BLaER1 treated with 17β-estradiol and CSF1 and Interleukin-3, amounts not matched to agents 10 nM and 100 nM (cell line): ENCODE data around the gene CCDC63.
A peak's percentile ranks its signal among the peaks of the same experiment; 100 is the strongest.

ENCODE experiments used
- H3K27ac ChIP-seq, 11 experiments: shearing (Covaris generic); formaldehyde crosslinking; 2 replicates each; pipeline ENCODE4 v1.8.1; 2022
- H3K27me3 ChIP-seq, 11 experiments: shearing (Covaris generic); formaldehyde crosslinking; 2 replicates each; pipeline ENCODE4 v1.8.1; 2022
- H3K36me3 ChIP-seq, 11 experiments: shearing (Covaris generic); formaldehyde crosslinking; 2 replicates each; pipeline ENCODE4 v1.8.1; 2022
- H3K4me1 ChIP-seq, 10 experiments: shearing (Covaris generic); formaldehyde crosslinking; 2 replicates each; pipeline ENCODE4 v1.8.1; 2022
- H3K4me2 ChIP-seq, 11 experiments: shearing (Covaris generic); formaldehyde crosslinking; 2 replicates each; pipeline ENCODE4 v1.8.1; 2022
- H3K4me3 ChIP-seq, 10 experiments: shearing (Covaris generic); formaldehyde crosslinking; 2 replicates each; pipeline ENCODE4 v1.8.1; 2022
- H3K9ac ChIP-seq, 11 experiments: shearing (Covaris generic); formaldehyde crosslinking; 2 replicates each; pipeline ENCODE4 v1.8.1; 2022
- H3K9me3 ChIP-seq, 11 experiments: shearing (Covaris generic); formaldehyde crosslinking; replicated peaks in 1 of 11; 2 replicates each; pipeline ENCODE4 v1.8.1; 2022
- H4K20me1 ChIP-seq, 11 experiments: shearing (Covaris generic); formaldehyde crosslinking; 2 replicates each; pipeline ENCODE4 v1.8.1; 2022
- Cebpa-rat ChIP-seq, 11 experiments: shearing (Covaris generic); IDR thresholded peaks; 2 replicates each; pipeline ENCODE4 v1.8.1; 2022

The CCDC63 gene

GRCh38 chr12:110916295-110916875, 69.6 kb downstream of the CCDC63 start:
- no peak overlapping the region for H3K4me3 ChIP-seq
- H3K4me1 ChIP-seq = peaks cover 0 to 41% (median 12%) of the 10 kb centered on the region in 10 experiments; a peak in 16 of 20 replicates
- H3K27ac ChIP-seq = no peak overlapping the region
- H3K4me2 ChIP-seq = peak overlapping the region in 5 of 11 experiments; percentile 20 to 50 (median 32); a peak in 6 of 22 replicates
- no peaks in the 10 kb centered on the region for H4K20me1 ChIP-seq
- H3K36me3 ChIP-seq = no peaks in the 10 kb centered on the region
- no peaks in the 10 kb centered on the region for H3K27me3 ChIP-seq
- no peak overlapping the region for H3K9ac ChIP-seq
- H3K9me3 ChIP-seq = 0 out of 22 replicates have a peak, but pooled peaks cover 0 to 4% (median 0%) of the 10 kb centered on the region in 11 experiments
- TF ChIP-seq Cebpa-rat (IDR thresholded peaks at IDR 0.05) = peak in 1 of 11 experiments; percentile 44; a peak in 2 of 22 replicates

DNA sequence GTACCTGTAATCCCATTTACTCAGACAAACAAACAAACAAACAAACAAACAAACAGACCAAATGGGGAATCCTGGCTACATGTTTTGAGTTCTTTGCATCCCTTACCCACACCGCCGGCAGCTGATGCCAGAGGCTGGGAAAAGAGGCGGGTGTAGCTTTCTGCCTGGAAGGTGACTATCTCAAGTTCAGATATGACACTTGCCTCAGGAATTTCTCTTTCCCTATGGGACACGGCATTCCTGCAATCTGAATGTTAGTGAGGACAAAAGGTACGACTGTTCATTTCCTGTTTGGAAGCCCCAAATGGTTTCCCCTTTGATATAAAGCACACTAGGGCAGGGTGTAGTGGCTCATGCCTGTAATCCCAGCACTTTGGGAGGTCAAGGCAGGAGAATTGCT, 70.7 kb downstream of the CCDC63 start:
- Histone ChIP-seq H3K9me3 (0 out of 22 replicates have a peak, but pooled peaks cover 0 to 4% (median 0%) of the 10 kb centered on the region in 11 experiments), H3K9ac (0 out of 22 replicates have a peak overlapping the region, but pooled peaks of 1 of the 11 experiments have one; percentile 19), H3K4me1 (peaks cover 0 to 41% (median 12%) of the 10 kb centered on the region in 10 experiments; a peak in 16 of 20 replicates), H3K4me2 (peak overlapping the region in 2 of 11 experiments; percentile 32 to 50; a peak in 2 of 22 replicates), H3K4me3 (no peak overlapping the region), H3K36me3 (no peaks in the 10 kb centered on the region), H4K20me1 (no peaks in the 10 kb centered on the region), H3K27me3 (no peaks in the 10 kb centered on the region), H3K27ac (no peak overlapping the region)
- TF ChIP-seq Cebpa-rat (IDR thresholded peaks at IDR 0.05) = no peak

- Histone ChIP-seq H3K9me3 (0 out of 22 replicates have a peak, but pooled peaks cover 0 to 4% (median 0%) of the 10 kb centered on the region in 11 experiments), H3K9ac (no peak overlapping the region), H3K4me1 (peaks cover 0 to 39% (median 11%) of the 10 kb centered on the region in 10 experiments; a peak in 16 of 20 replicates), H3K36me3 (no peaks in the 10 kb centered on the region), H4K20me1 (no peaks in the 10 kb centered on the region), H3K4me3 (no peak overlapping the region), H3K27ac (no peak overlapping the region), H3K27me3 (no peaks in the 10 kb centered on the region), H3K4me2 (peak overlapping the region in 2 of 11 experiments; percentile 5 to 6; a peak in 2 of 22 replicates)
- TF ChIP-seq Cebpa-rat (IDR thresholded peaks at IDR 0.05) = no peak
These were observed 71.2 kb downstream of the CCDC63 start for GRCh38 chr12:110917961-110918360.

DNA sequence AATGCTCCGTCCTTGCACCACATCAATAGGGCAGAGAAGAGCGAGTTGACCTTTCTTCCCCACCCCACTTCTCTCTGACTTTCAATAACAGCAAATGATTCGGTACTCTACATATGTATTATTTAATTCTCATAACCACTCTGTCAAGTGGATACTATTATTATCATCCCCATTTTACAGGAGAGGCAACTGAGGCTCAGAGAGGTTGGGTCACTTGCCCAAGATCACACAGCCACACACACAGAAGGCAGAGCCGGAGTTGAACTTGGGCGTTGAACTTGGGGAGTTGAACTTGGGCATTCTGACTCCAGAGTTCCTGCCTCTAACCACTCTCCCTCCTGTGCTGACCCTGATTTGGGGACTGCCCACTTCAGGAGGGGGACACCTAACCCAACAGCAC, 72.9 kb downstream of the CCDC63 start:
- Histone ChIP-seq H3K9ac (no peak overlapping the region), H3K27me3 (no peaks in the 10 kb centered on the region), H3K4me3 (no peak overlapping the region), H3K27ac (no peak overlapping the region), H3K36me3 (no peaks in the 10 kb centered on the region), H3K9me3 (0 out of 22 replicates have a peak, but pooled peaks cover 0 to 4% (median 0%) of the 10 kb centered on the region in 11 experiments), H3K4me1 (peaks cover 0 to 29% (median 10%) of the 10 kb centered on the region in 10 experiments; a peak in 13 of 20 replicates), H4K20me1 (no peaks in the 10 kb centered on the region), H3K4me2 (no peak overlapping the region)
- no peak for TF ChIP-seq Cebpa-rat (IDR thresholded peaks at IDR 0.05)

- Histone ChIP-seq H3K36me3 (no peaks in the 10 kb centered on the region), H3K27me3 (no peaks in the 10 kb centered on the region), H3K9ac (no peak within 1 kb of the TSS), H3K27ac (no peak within 1 kb of the TSS), H3K4me3 (no peak within 1 kb of the TSS), H3K9me3 (0 out of 22 replicates have a peak, but pooled peaks cover 0 to 4% (median 0%) of the 10 kb centered on the region in 11 experiments), H4K20me1 (no peaks in the 10 kb centered on the region), H3K4me2 (no peak within 1 kb of the TSS), H3K4me1 (peaks cover 0 to 29% (median 10%) of the 10 kb centered on the region in 10 experiments; a peak in 13 of 20 replicates)
- no peak for TF ChIP-seq Cebpa-rat (IDR thresholded peaks at IDR 0.05)
These were observed 73.6 kb downstream of the CCDC63 start, which contains the start of gene MYL2 for GRCh38 chr12:110920324-110920910. Gene MYL2 (minus strand): TSS chr12:110920579. CDS start chr12:110920529, 50 bp downstream.

GRCh38 chr12:110921262-110921661, 74.5 kb downstream of the CCDC63 start:
- Histone ChIP-seq H3K27ac (no peak overlapping the region), H3K27me3 (no peaks in the 10 kb centered on the region), H3K4me3 (no peak overlapping the region), H3K9ac (no peak overlapping the region), H3K4me2 (no peak overlapping the region), H4K20me1 (no peaks in the 10 kb centered on the region), H3K9me3 (0 out of 22 replicates have a peak, but pooled peaks cover 0 to under 1% (median 0%) of the 10 kb centered on the region in 11 experiments), H3K4me1 (peaks cover 0 to 21% (median 10%) of the 10 kb centered on the region in 10 experiments; a peak in 13 of 20 replicates), H3K36me3 (no peaks in the 10 kb centered on the region)
- no peak for TF ChIP-seq Cebpa-rat (IDR thresholded peaks at IDR 0.05)

- Histone ChIP-seq H3K4me2 (no peak overlapping the region), H3K36me3 (no peaks in the 10 kb centered on the region), H3K4me1 (peaks cover 0 to 8% (median 5%) of the 10 kb centered on the region in 10 experiments; a peak in 9 of 20 replicates), H3K4me3 (no peak overlapping the region), H3K9me3 (no peaks in the 10 kb centered on the region), H4K20me1 (no peaks in the 10 kb centered on the region), H3K9ac (no peak overlapping the region), H3K27me3 (no peaks in the 10 kb centered on the region), H3K27ac (no peak overlapping the region)
- no peak for TF ChIP-seq Cebpa-rat (IDR thresholded peaks at IDR 0.05)
These were observed 75.9 kb downstream of the CCDC63 start for GRCh38 chr12:110922652-110923051.

GRCh38 chr12:110923192-110923591, 76.4 kb downstream of the CCDC63 start:
- H3K9me3 ChIP-seq = no peaks in the 10 kb centered on the region
- TF ChIP-seq Cebpa-rat (IDR thresholded peaks at IDR 0.05) = no peak
- no peak overlapping the region for H3K4me3 ChIP-seq
- no peaks in the 10 kb centered on the region for H4K20me1 ChIP-seq
- no peak overlapping the region for H3K9ac ChIP-seq
- H3K27me3 ChIP-seq = no peaks in the 10 kb centered on the region
- H3K36me3 ChIP-seq = no peaks in the 10 kb centered on the region
- no peak overlapping the region for H3K27ac ChIP-seq
- H3K4me1 ChIP-seq = peaks cover 0 to 4% (median under 1%) of the 10 kb centered on the region in 10 experiments; a peak in 8 of 20 replicates
- no peak overlapping the region for H3K4me2 ChIP-seq

DNA sequence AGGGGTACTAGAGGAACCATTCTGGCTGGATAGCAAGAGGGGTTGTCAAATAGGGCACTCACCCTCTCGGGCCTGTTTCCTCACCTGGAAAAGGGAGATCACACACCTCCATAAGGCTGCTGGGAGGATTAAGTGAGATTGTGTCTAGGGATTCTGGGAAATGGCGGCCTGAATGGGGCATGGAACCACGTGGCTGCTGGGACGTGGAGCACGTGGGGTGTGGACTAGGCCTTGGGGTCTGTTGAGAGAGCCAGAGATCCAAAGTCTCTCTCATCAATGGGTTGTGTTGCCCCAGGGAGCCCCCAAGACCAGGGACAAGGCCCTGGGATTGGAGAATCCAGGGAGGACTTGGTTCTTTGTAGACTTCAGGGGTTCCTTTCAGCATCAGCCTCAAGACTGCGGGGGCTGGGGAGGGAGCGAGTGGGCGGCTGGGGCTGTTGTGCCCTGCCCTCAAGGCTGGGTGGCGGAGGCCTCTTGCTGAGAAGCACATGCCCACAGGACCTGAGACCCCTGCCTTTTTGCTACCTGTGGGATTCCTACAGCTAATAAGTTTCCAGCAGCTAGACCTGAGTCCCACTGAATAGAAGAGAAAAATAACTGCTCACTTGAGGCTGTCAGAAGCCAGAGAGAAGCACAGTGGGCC, 77.0 kb downstream of the CCDC63 start:
- TF ChIP-seq Cebpa-rat (IDR thresholded peaks at IDR 0.05) = no peak
- Histone ChIP-seq H3K27ac (no peak overlapping the region), H3K9ac (no peak overlapping the region), H4K20me1 (no peaks in the 10 kb centered on the region), H3K4me1 (no peaks in the 10 kb centered on the region), H3K4me2 (no peak overlapping the region), H3K9me3 (no peaks in the 10 kb centered on the region), H3K4me3 (no peak overlapping the region), H3K27me3 (no peaks in the 10 kb centered on the region), H3K36me3 (no peaks in the 10 kb centered on the region)
